CD8-positive, alpha-beta memory T cell (primary cell): Measurements from ENCODE around the gene MMGT1. TPM values are rescaled to one million over a fixed set of nuclear protein-coding genes. Genes with fewer than 3 reads are reported as not detected.

Experiments
- CTCF ChIA-PET: fragments of 350-600 bp; sonication (Branson Sonifier 250); formaldehyde crosslinking; loops from one replicate; lab custom pipeline; 2021; ENCODE audit warnings: antibody characterized with exemption; lab: Charles Lee
- POLR2A ChIA-PET: fragments of 350-600 bp; sonication (Branson Sonifier 250); formaldehyde crosslinking; loops from one replicate; lab custom pipeline; 2021; ENCODE audit warnings: antibody characterized with exemption; lab: Charles Lee
- DNase-seq, 5 donors: peaks; one replicate each; pipeline versions ENCODE4 v3.0.0 to v3.0.0-alpha.2; 2020 to 2022; ENCODE audit warnings: mixed read lengths in 1 of 5
- H3K27ac ChIP-seq: one replicate; pipeline ENCODE4 v1.7.0; 2013; ENCODE audit warnings: low read depth, mild to moderate bottlenecking, low read length, moderate library complexity
- H3K27me3 ChIP-seq: 2 replicates; pipeline ENCODE4 v1.7.0; 2013; ENCODE audit warnings: low read length, mild to moderate bottlenecking; ENCODE audit not compliant: insufficient read depth, poor library complexity, severe bottlenecking
- H3K36me3 ChIP-seq: 2 replicates; pipeline ENCODE4 v1.7.0; 2013; ENCODE audit warnings: mild to moderate bottlenecking, low read length, moderate library complexity; ENCODE audit not compliant: insufficient read depth
- H3K4me1 ChIP-seq: 2 replicates; pipeline ENCODE4 v1.7.0; 2013; ENCODE audit warnings: mild to moderate bottlenecking, low read length, moderate library complexity; ENCODE audit not compliant: insufficient read depth
- H3K4me3 ChIP-seq: 2 replicates; pipeline ENCODE4 v1.7.0; 2013; ENCODE audit warnings: mild to moderate bottlenecking, low read length
- H3K9me3 ChIP-seq: 2 replicates; pipeline ENCODE4 v1.7.0; 2013; ENCODE audit warnings: mild to moderate bottlenecking, low read length
- H3K27ac Mint-ChIP-seq, 8 donors: one replicate each; pipeline ENCODE4 v1.8.0; 2020 to 2021; ENCODE audit warnings: mixed read lengths in 8 of 8, mild to moderate bottlenecking in 6 of 8, inconsistent platforms in 3 of 8, moderate library complexity in 3 of 8
- H3K27me3 Mint-ChIP-seq, 2 donors: one replicate each; pipeline ENCODE4 v1.8.0; 2020 to 2021; ENCODE audit warnings: mixed read lengths in 2 of 2, mild to moderate bottlenecking in 1 of 2, moderate library complexity in 1 of 2
- H3K36me3 Mint-ChIP-seq, 3 donors: one replicate each; pipeline ENCODE4 v1.8.0; 2020 to 2021; ENCODE audit warnings: mixed read lengths in 3 of 3, inconsistent platforms in 1 of 3, mild to moderate bottlenecking in 1 of 3
- H3K4me1 Mint-ChIP-seq, 3 donors: one replicate each; pipeline ENCODE4 v1.8.0; 2020 to 2021; ENCODE audit warnings: mixed read lengths in 3 of 3, inconsistent platforms in 1 of 3, mild to moderate bottlenecking in 1 of 3
- H3K4me3 Mint-ChIP-seq, 7 donors: one replicate each; pipeline ENCODE4 v1.8.0; 2020 to 2021; ENCODE audit warnings: mixed read lengths in 7 of 7, mild to moderate bottlenecking in 6 of 7, moderate library complexity in 4 of 7, inconsistent platforms in 2 of 7
- H3K9me3 Mint-ChIP-seq, 5 donors: one replicate each; pipeline ENCODE4 v1.8.0; 2020 to 2022; ENCODE audit warnings: mixed read lengths in 5 of 5, mild to moderate bottlenecking in 3 of 5, moderate library complexity in 2 of 5, inconsistent platforms in 1 of 5
- polyA plus RNA-seq: library from polyadenylated mRNA; unstranded; fragments of 300-500 nt; fragmentation: Illumina TruSeq; gene quantifications from one replicate; pipeline ENCODE4 v1.2.3, GENCODE V29; 2021
- total RNA-seq, 2 experiments: library from RNA; stranded (reverse); gene quantifications; one replicate each; pipeline ENCODE4 v1.2.3, GENCODE V29; 2021

The MMGT1 gene
- total and polyA plus RNA-seq, 3 experiments from 2014 or later, result 8.2 to 28.4 (median 27.6) TPM

GRCh38 chrX:135975421-135975820 lies 1.6 kb upstream of the MMGT1 start:
- no peaks in the 10 kb centered on the region for H3K9me3 ChIP-seq
- Mint-ChIP-seq H3K27me3 (peaks cover 0 to 5% of the 10 kb centered on the region in 2 donors), H3K27ac (no peak overlapping the region), H3K4me3 (peak overlapping the region in 2 of 7 donors; percentile 84 to 87), H3K36me3 (peaks cover 0 to 6% (median 0%) of the 10 kb centered on the region in 3 donors), H3K4me1 (peaks cover 25 to 58% (median 44%) of the 10 kb centered on the region in 3 donors), H3K9me3 (no peaks in the 10 kb centered on the region)
- POLR2A ChIA-PET, result no interaction called here
- H3K4me1 ChIP-seq, result peaks cover 17% of the 10 kb centered on the region
- H3K27me3 ChIP-seq, result no peaks in the 10 kb centered on the region
- no peak overlapping the region for H3K4me3 ChIP-seq
- no peak overlapping the region for H3K27ac ChIP-seq
- DNase-seq, result no peak
- H3K36me3 ChIP-seq, result no peaks in the 10 kb centered on the region
- CTCF ChIA-PET, result interaction anchor here (1.1 to 1.4 kb wide), 2 partner anchors 10 to 53 kb away, joined by 4 to 5 read pairs; partner anchors contain the start of gene SLC9A6

- Histone ChIP-seq H3K9me3 (no peaks in the 10 kb centered on the region), H3K4me3 (peak overlapping the region; percentile 18), H3K27ac (no peak overlapping the region), H3K36me3 (no peaks in the 10 kb centered on the region), H3K4me1 (peaks cover 17% of the 10 kb centered on the region), H3K27me3 (no peaks in the 10 kb centered on the region)
- POLR2A ChIA-PET, result interaction anchor here (1.0 kb wide), 1 partner anchor 9 kb away, joined by 5 read pairs; no protein-coding TSS in a partner anchor
- Mint-ChIP-seq H3K27ac (peak overlapping the region in 7 of 8 donors; percentile 72 to 91 (median 79)), H3K4me3 (peak overlapping the region; percentile 81 to 88 (median 84)), H3K4me1 (peaks cover 26 to 59% (median 44%) of the 10 kb centered on the region in 3 donors), H3K9me3 (no peaks in the 10 kb centered on the region), H3K36me3 (peaks cover 0 to 6% (median 0%) of the 10 kb centered on the region in 3 donors), H3K27me3 (peaks cover 0 to 3% of the 10 kb centered on the region in 2 donors)
- CTCF ChIA-PET, result interaction anchor here (1.1 to 1.4 kb wide), 2 partner anchors 11 to 54 kb away, joined by 4 to 5 read pairs; partner anchors contain the start of gene SLC9A6
- peak; percentile 45 to 81 (median 63) for DNase-seq
Measured at GRCh38 chrX:135974279-135974856, 580 bp upstream of the MMGT1 start.

- peaks cover 17% of the 10 kb centered on the region for H3K4me1 ChIP-seq
- no peaks in the 10 kb centered on the region for H3K27me3 ChIP-seq
- Mint-ChIP-seq H3K4me1 (peaks cover 26 to 56% (median 47%) of the 10 kb centered on the region in 3 donors), H3K9me3 (no peaks in the 10 kb centered on the region), H3K27me3 (peaks cover 0 to 3% of the 10 kb centered on the region in 2 donors), H3K27ac (peak overlapping the region; percentile 95 to 99 (median 99)), H3K36me3 (peaks cover 0 to 11% (median 0%) of the 10 kb centered on the region in 3 donors), H3K4me3 (peak overlapping the region; percentile 95 to 99 (median 98))
- no peaks in the 10 kb centered on the region for H3K9me3 ChIP-seq
- ChIA-PET POLR2A (interaction anchor here (0.8 kb wide), 2 partner anchors 12 to 524 kb away, joined by 3 to 4 read pairs; partner anchors contain the start of gene SLC9A6), CTCF (interaction anchor here (1.0 kb wide), 1 partner anchor 55 kb away, joined by 3 read pairs; no protein-coding TSS in a partner anchor)
- H3K27ac ChIP-seq, result peak overlapping the region; percentile 79
- no peak for DNase-seq
- H3K36me3 ChIP-seq, result no peaks in the 10 kb centered on the region
- peak overlapping the region; percentile 73 for H3K4me3 ChIP-seq
Measured at GRCh38 chrX:135973025-135973547, 702 bp downstream of the MMGT1 start.

GRCh38 chrX:135951291-135951690 lies 22.5 kb downstream of the MMGT1 start:
- H3K4me3 ChIP-seq, result no peak overlapping the region
- no peaks in the 10 kb centered on the region for H3K9me3 ChIP-seq
- no peaks in the 10 kb centered on the region for H3K9me3 Mint-ChIP-seq
- no peak overlapping the region for H3K4me3 Mint-ChIP-seq
- H3K36me3 Mint-ChIP-seq, result peaks cover 0 to under 1% (median 0%) of the 10 kb centered on the region in 3 donors
- H3K27ac ChIP-seq, result no peak overlapping the region
- H3K4me1 ChIP-seq, result no peaks in the 10 kb centered on the region
- CTCF ChIA-PET, result no interaction called here
- no peaks in the 10 kb centered on the region for H3K4me1 Mint-ChIP-seq
- no peaks in the 10 kb centered on the region for H3K36me3 ChIP-seq
- no peak overlapping the region for H3K27ac Mint-ChIP-seq
- POLR2A ChIA-PET, result no interaction called here
- DNase-seq, result no peak
- no peaks in the 10 kb centered on the region for H3K27me3 ChIP-seq
- H3K27me3 Mint-ChIP-seq, result peaks cover 0 to 7% of the 10 kb centered on the region in 2 donors

- peaks cover 2 to 17% (median 10%) of the 10 kb centered on the region in 3 donors for H3K36me3 Mint-ChIP-seq
- Histone ChIP-seq H3K36me3 (no peaks in the 10 kb centered on the region), H3K4me1 (no peaks in the 10 kb centered on the region), H3K27ac (no peak overlapping the region), H3K9me3 (no peaks in the 10 kb centered on the region), H3K27me3 (no peaks in the 10 kb centered on the region), H3K4me3 (no peak overlapping the region)
- no peak overlapping the region for H3K4me3 Mint-ChIP-seq
- H3K27ac Mint-ChIP-seq, result no peak overlapping the region
- POLR2A ChIA-PET, result no interaction called here
- H3K9me3 Mint-ChIP-seq, result no peaks in the 10 kb centered on the region
- no peaks in the 10 kb centered on the region for H3K4me1 Mint-ChIP-seq
- DNase-seq, result no peak
- CTCF ChIA-PET, result no interaction called here
- H3K27me3 Mint-ChIP-seq, result peaks cover 0 to 7% of the 10 kb centered on the region in 2 donors
Measured at GRCh38 chrX:135944486-135944885, 29.3 kb downstream of the MMGT1 start.

GRCh38 chrX:135931644-135932487 lies 41.9 kb downstream of the MMGT1 start:
- H3K27me3 Mint-ChIP-seq, result peaks cover 0 to 3% of the 10 kb centered on the region in 2 donors
- peaks cover 0 to 2% (median 0%) of the 10 kb centered on the region in 5 donors for H3K9me3 Mint-ChIP-seq
- Histone ChIP-seq H3K36me3 (no peaks in the 10 kb centered on the region), H3K9me3 (no peaks in the 10 kb centered on the region), H3K27ac (no peak overlapping the region), H3K4me3 (no peak overlapping the region), H3K27me3 (no peaks in the 10 kb centered on the region), H3K4me1 (no peaks in the 10 kb centered on the region)
- ChIA-PET POLR2A (no interaction called here), CTCF (no interaction called here)
- H3K36me3 Mint-ChIP-seq, result no peaks in the 10 kb centered on the region
- no peak overlapping the region for H3K4me3 Mint-ChIP-seq
- peak overlapping the region in 2 of 8 donors; percentile 25 to 84 for H3K27ac Mint-ChIP-seq
- H3K4me1 Mint-ChIP-seq, result no peaks in the 10 kb centered on the region
- peak; percentile 4 to 42 (median 21) for DNase-seq

- Histone ChIP-seq H3K27ac (no peak overlapping the region), H3K9me3 (no peaks in the 10 kb centered on the region), H3K27me3 (no peaks in the 10 kb centered on the region), H3K36me3 (no peaks in the 10 kb centered on the region), H3K4me1 (no peaks in the 10 kb centered on the region), H3K4me3 (no peak overlapping the region)
- Mint-ChIP-seq H3K9me3 (no peaks in the 10 kb centered on the region), H3K27me3 (peaks cover 0 to 11% of the 10 kb centered on the region in 2 donors), H3K36me3 (no peaks in the 10 kb centered on the region), H3K4me3 (no peak overlapping the region), H3K27ac (no peak overlapping the region), H3K4me1 (no peaks in the 10 kb centered on the region)
- DNase-seq, result no peak
- ChIA-PET POLR2A (no interaction called here), CTCF (no interaction called here)
Measured at GRCh38 chrX:135927897-135928296, 45.9 kb downstream of the MMGT1 start.
